WI38 (cell line): Measurements from ENCODE around the gene PRRT3.

Experiments used
- H3K4me3 ChIP-seq: 2 replicates; pipeline ENCODE4 v1.5.1; 2011; ENCODE audit warnings: low read depth, mild to moderate bottlenecking, control low read depth, low read length
- CTCF ChIP-seq: IDR thresholded peaks from 2 replicates; pipeline ENCODE4 v1.5.1; 2012; ENCODE audit warnings: low read depth, mild to moderate bottlenecking, control low read depth, low read length

Gene PRRT3

GRCh38 chr3:9947025-9947995, 4.9 kb downstream of the PRRT3 start:
- peak overlapping the region; percentile 63 for H3K4me3 ChIP-seq
- TF ChIP-seq CTCF: peak; percentile 60; the same call in 1 of the 2 replicates

GRCh38 chr3:9946112-9947024, 5.8 kb downstream of the PRRT3 start:
- peak overlapping the region; percentile 63 for H3K4me3 ChIP-seq
- peak; percentile 67 for TF ChIP-seq CTCF

- TF ChIP-seq CTCF: no peak
- no peak overlapping the region for H3K4me3 ChIP-seq
These were observed 6.8 kb downstream of the PRRT3 start for GRCh38 chr3:9945358-9945757.

GRCh38 chr3:9944271-9944670, 7.9 kb downstream of the PRRT3 start:
- TF ChIP-seq CTCF: no peak
- H3K4me3 ChIP-seq: no peak overlapping the region

GRCh38 chr3:9942934-9943690, 9.1 kb downstream of the PRRT3 start:
- TF ChIP-seq CTCF: no peak
- no peak overlapping the region for H3K4me3 ChIP-seq

GRCh38 chr3:9942164-9942563, 10.0 kb downstream of the PRRT3 start:
- no peak overlapping the region for H3K4me3 ChIP-seq
- TF ChIP-seq CTCF: no peak
